NCI-H2081 (cell line): ENCODE measurements around the gene MRPL23.

Experiments used
- DNase-seq, 2 experiments: peaks; one replicate each; lab custom pipeline; 2025; lab: John Stamatoyannopoulos, UW

MRPL23 gene

GRCh38 chr11:1946812-1947484 is at the start of gene MRPL23:
Gene MRPL23 (plus strand): TSS chr11:1947332. CDS start chr11:1947363, 31 bp downstream.
- no peak for DNase-seq

GRCh38 chr11:1899090-1899489 is 48.0 kb upstream of the MRPL23 start:
- DNase-seq: no peak

- no peak for DNase-seq
Measured at GRCh38 chr11:1899686-1900085, 47.4 kb upstream of the MRPL23 start.

- no peak for DNase-seq
Measured at GRCh38 chr11:1906181-1906580, 41.0 kb upstream of the MRPL23 start.

GRCh38 chr11:1906611-1907423 is 40.3 kb upstream of the MRPL23 start:
- DNase-seq: no peak

- no peak for DNase-seq
Measured at GRCh38 chr11:1908618-1909017, 38.5 kb upstream of the MRPL23 start.

GRCh38 chr11:1909524-1909923 is 37.6 kb upstream of the MRPL23 start:
- no peak for DNase-seq

- DNase-seq: no peak
Measured at GRCh38 chr11:1912289-1912878, 34.7 kb upstream of the MRPL23 start.

- no peak for DNase-seq
Measured at GRCh38 chr11:1913271-1914060, 33.7 kb upstream of the MRPL23 start.

GRCh38 chr11:1915795-1916131 is 31.4 kb upstream of the MRPL23 start:
- DNase-seq: no peak

- DNase-seq: no peak
Measured at GRCh38 chr11:1916132-1916985, 30.8 kb upstream of the MRPL23 start.

- DNase-seq: no peak
Measured at GRCh38 chr11:1916986-1917522, 30.1 kb upstream of the MRPL23 start.

- no peak for DNase-seq
Measured at GRCh38 chr11:1917523-1918435, 29.4 kb upstream of the MRPL23 start.

- DNase-seq: no peak
Measured at GRCh38 chr11:1918436-1919315, 28.5 kb upstream of the MRPL23 start.

- no peak for DNase-seq
Measured at GRCh38 chr11:1919391-1920127, 27.6 kb upstream of the MRPL23 start, which contains the start of gene TNNT3. Gene TNNT3 (plus strand): TSS chr11:1919703. CDS start chr11:1922875, 3,172 bp downstream.

- no peak for DNase-seq
Measured at GRCh38 chr11:1920128-1920908, 26.8 kb upstream of the MRPL23 start.

GRCh38 chr11:1920909-1921573 is 26.1 kb upstream of the MRPL23 start:
- no peak for DNase-seq
